ENCODE measurements around the gene IGF1. TPM values are rescaled to one million over a fixed set of nuclear protein-coding genes. Genes with fewer than 3 reads are reported as not detected.
"Not testable (repeated sequence)": the region's sequence is repeated elsewhere in the genome, so short reads cannot be mapped to it uniquely, and the experiment has no call there.

IGF1 gene
- total RNA-seq, 1 donor from 2014 or later = 0.06 TPM

- no peak for TF ChIP-seq CTCF (conservative IDR thresholded peaks at IDR 0.05; ENCODE audit: low read depth, low read length)
- H3K4me3 ChIP-seq (ENCODE audit: low read depth, low read length) = no peak overlapping the region
- peak; percentile 56 for DNase-seq (ENCODE audit: low read depth)
These were observed 25.3 kb downstream of the IGF1 start for GRCh38 chr12:102454808-102455760.

GRCh38 chr12:102454330-102454729, 26.0 kb downstream of the IGF1 start:
- no peak overlapping the region for H3K4me3 ChIP-seq (ENCODE audit: low read depth, low read length)
- DNase-seq (ENCODE audit: low read depth) = no peak
- no peak for TF ChIP-seq CTCF (conservative IDR thresholded peaks at IDR 0.05; ENCODE audit: low read depth, low read length)

- TF ChIP-seq CTCF (conservative IDR thresholded peaks at IDR 0.05; ENCODE audit: low read depth, low read length) = no peak
- H3K4me3 ChIP-seq (ENCODE audit: low read depth, low read length) = no peak overlapping the region
- no peak for DNase-seq (ENCODE audit: low read depth)
These were observed 27.8 kb downstream of the IGF1 start for GRCh38 chr12:102452605-102453004.

GRCh38 chr12:102449018-102449417, 31.3 kb downstream of the IGF1 start:
- H3K4me3 ChIP-seq (ENCODE audit: low read depth, low read length); DNase-seq (ENCODE audit: low read depth): not testable (repeated sequence)

- DNase-seq (ENCODE audit: low read depth); H3K4me3 ChIP-seq (ENCODE audit: low read depth, low read length): not testable (repeated sequence)
These were observed 32.9 kb downstream of the IGF1 start for GRCh38 chr12:102447426-102447825.

- TF ChIP-seq CTCF (conservative IDR thresholded peaks at IDR 0.05; ENCODE audit: low read depth, low read length) = no peak
- no peak overlapping the region for H3K4me3 ChIP-seq (ENCODE audit: low read depth, low read length)
- no peak for DNase-seq (ENCODE audit: low read depth)
These were observed 35.7 kb downstream of the IGF1 start for GRCh38 chr12:102444707-102445106.

GRCh38 chr12:102444093-102444492, 36.3 kb downstream of the IGF1 start:
- H3K4me3 ChIP-seq (ENCODE audit: low read depth, low read length) = no peak overlapping the region
- DNase-seq (ENCODE audit: low read depth) = no peak
- TF ChIP-seq CTCF (conservative IDR thresholded peaks at IDR 0.05; ENCODE audit: low read depth, low read length) = no peak

GRCh38 chr12:102441077-102441596, 39.2 kb downstream of the IGF1 start:
- DNase-seq (ENCODE audit: low read depth) = no peak
- no peak overlapping the region for H3K4me3 ChIP-seq (ENCODE audit: low read depth, low read length)
- no peak for TF ChIP-seq CTCF (conservative IDR thresholded peaks at IDR 0.05; ENCODE audit: low read depth, low read length)

All from epithelial cell of proximal tubule (primary cell).